ENCODE measurements around the gene SLC45A3.

GRCh38 chr1:205719762-205720161 lies 39.5 kb upstream of the SLC45A3 start:
- TF ChIP-seq RAD21 (IDR thresholded peaks at IDR 0.05) = no peak
- no peak for TF ChIP-seq CTCF (IDR thresholded peaks at IDR 0.05; ENCODE audit: low read depth, low read length, missing input control)
- TF ChIP-seq MAX (IDR thresholded peaks at IDR 0.05) = no peak
- TF ChIP-seq TAF1 (conservative IDR thresholded peaks at IDR 0.05) = no peak
- TF ChIP-seq, protein P1, sequence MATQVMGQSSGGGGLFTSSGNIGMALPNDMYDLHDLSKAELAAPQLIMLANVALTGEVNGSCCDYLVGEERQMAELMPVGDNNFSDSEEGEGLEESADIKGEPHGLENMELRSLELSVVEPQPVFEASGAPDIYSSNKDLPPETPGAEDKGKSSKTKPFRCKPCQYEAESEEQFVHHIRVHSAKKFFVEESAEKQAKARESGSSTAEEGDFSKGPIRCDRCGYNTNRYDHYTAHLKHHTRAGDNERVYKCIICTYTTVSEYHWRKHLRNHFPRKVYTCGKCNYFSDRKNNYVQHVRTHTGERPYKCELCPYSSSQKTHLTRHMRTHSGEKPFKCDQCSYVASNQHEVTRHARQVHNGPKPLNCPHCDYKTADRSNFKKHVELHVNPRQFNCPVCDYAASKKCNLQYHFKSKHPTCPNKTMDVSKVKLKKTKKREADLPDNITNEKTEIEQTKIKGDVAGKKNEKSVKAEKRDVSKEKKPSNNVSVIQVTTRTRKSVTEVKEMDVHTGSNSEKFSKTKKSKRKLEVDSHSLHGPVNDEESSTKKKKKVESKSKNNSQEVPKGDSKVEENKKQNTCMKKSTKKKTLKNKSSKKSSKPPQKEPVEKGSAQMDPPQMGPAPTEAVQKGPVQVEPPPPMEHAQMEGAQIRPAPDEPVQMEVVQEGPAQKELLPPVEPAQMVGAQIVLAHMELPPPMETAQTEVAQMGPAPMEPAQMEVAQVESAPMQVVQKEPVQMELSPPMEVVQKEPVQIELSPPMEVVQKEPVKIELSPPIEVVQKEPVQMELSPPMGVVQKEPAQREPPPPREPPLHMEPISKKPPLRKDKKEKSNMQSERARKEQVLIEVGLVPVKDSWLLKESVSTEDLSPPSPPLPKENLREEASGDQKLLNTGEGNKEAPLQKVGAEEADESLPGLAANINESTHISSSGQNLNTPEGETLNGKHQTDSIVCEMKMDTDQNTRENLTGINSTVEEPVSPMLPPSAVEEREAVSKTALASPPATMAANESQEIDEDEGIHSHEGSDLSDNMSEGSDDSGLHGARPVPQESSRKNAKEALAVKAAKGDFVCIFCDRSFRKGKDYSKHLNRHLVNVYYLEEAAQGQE (IDR thresholded peaks at IDR 0.05) = no peak
- no peak for TF ChIP-seq RXRA (IDR thresholded peaks at IDR 0.05)

All from liver (tissue), 3 donors.